ENCODE results near the gene PRKAR2B.

Gene PRKAR2B

GRCh38 chr7:107186240-107186639, 141.7 kb downstream of the PRKAR2B start:
- no peak for DNase-seq (ENCODE audit: low read depth)

- DNase-seq (ENCODE audit: low read depth): no peak
Measured at GRCh38 chr7:107187774-107188173, 143.3 kb downstream of the PRKAR2B start.

GRCh38 chr7:107190090-107190489, 145.6 kb downstream of the PRKAR2B start:
- DNase-seq (ENCODE audit: low read depth): no peak

GRCh38 chr7:107194052-107194451, 149.5 kb downstream of the PRKAR2B start:
- no peak for DNase-seq (ENCODE audit: low read depth)

GRCh38 chr7:107196834-107197610, 152.5 kb downstream of the PRKAR2B start:
- DNase-seq (ENCODE audit: low read depth): no peak

- DNase-seq (ENCODE audit: low read depth): no peak
Measured at GRCh38 chr7:107201795-107202450, 157.4 kb downstream of the PRKAR2B start.

- DNase-seq (ENCODE audit: low read depth): no peak
Measured at GRCh38 chr7:107203607-107204006, 159.1 kb downstream of the PRKAR2B start.

GRCh38 chr7:107206136-107206535, 161.6 kb downstream of the PRKAR2B start:
- DNase-seq (ENCODE audit: low read depth): no peak

- no peak for DNase-seq (ENCODE audit: low read depth)
Measured at GRCh38 chr7:107206706-107207105, 162.2 kb downstream of the PRKAR2B start.

GRCh38 chr7:107207459-107207858, 163.0 kb downstream of the PRKAR2B start:
- no peak for DNase-seq (ENCODE audit: low read depth)

GRCh38 chr7:107208024-107208521, 163.6 kb downstream of the PRKAR2B start:
- DNase-seq (ENCODE audit: low read depth): no peak

- DNase-seq (ENCODE audit: low read depth): no peak
Measured at GRCh38 chr7:107208563-107208962, 164.1 kb downstream of the PRKAR2B start.

GRCh38 chr7:107209565-107209964, 165.1 kb downstream of the PRKAR2B start:
- no peak for DNase-seq (ENCODE audit: low read depth)

GRCh38 chr7:107210400-107210799, 165.9 kb downstream of the PRKAR2B start:
- no peak for DNase-seq (ENCODE audit: low read depth)

All from stimulated activated CD8-positive, alpha-beta memory T cell treated with anti-CD3 and anti-CD28 coated beads, Interleukin-15, amount 100 ng/mL, for 1 hour (primary cell).